ENCODE measurements around the gene CTCFL.
"Not testable (repeated sequence)": the region's sequence is repeated elsewhere in the genome, so short reads cannot be mapped to it uniquely, and the experiment has no call there.

Gene CTCFL

GRCh38 chr20:57505979-57506378 is 19.0 kb downstream of the CTCFL start:
- DNase-seq: no peak

GRCh38 chr20:57504411-57504810 is 20.5 kb downstream of the CTCFL start:
- DNase-seq: no peak

GRCh38 chr20:57503035-57503658 is 21.8 kb downstream of the CTCFL start:
- no peak for DNase-seq

DNA sequence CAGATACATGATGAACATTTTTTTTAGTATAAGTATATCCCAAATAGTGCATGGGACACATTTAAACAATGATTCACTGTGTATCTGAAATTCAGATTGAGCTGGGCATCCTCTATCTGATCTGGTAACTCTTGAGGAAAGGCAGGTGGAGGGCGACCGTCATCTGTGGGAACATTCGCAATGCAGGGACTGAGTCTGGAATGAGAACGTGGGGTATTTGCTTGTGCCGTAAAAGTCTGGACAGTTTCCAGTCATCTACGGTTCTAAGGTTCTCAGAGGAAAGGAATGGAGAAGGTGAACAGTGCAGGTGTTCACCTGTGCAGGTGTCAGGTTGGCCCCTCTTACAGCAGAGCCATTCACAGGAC is 22.6 kb downstream of the CTCFL start:
- DNase-seq: no peak

DNA sequence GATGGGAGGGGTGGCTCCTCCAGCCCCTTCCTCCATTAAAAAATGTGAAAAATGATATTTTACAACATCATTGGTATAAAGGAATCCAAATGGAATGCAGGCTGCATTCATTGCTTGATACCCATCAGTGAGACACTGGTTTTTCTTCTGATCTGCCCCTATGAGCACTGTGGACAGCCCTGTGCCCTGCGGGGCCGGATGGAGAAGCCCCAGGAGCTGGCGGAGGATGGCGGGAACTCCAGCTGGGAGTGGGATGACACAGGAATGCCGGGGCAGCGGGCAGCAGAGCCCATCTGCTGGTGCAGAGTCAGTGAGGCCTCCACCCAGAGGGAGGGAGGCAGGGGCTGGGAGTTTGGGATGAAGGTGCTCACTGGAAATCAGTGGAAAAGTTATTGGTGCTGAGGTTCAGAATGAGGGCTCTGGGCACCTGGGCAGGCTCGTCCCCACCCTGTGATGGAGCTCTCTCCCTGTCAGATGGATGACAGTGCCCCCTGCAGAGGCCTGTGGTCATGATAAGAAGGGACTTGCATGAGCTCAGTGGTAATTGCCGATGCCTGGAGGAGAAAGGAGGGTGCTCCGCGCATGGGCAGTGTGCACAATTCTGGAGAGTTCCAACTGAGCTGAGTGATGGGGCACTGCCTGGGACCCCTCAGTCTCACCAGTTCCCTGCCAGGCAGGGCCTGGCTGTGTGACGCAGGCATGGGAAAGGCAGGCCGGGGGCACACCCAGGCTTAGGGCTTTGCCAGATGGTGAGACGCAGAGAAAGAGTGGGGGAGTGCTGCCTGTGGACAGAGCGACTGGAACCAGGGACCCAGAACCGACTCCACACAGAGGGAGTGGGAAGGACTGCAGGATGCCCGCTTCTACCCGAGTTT is 23.2 kb downstream of the CTCFL start:
- no peak for DNase-seq

- no peak for DNase-seq
Observed at GRCh38 chr20:57500962-57501361, 24.0 kb downstream of the CTCFL start.

DNA sequence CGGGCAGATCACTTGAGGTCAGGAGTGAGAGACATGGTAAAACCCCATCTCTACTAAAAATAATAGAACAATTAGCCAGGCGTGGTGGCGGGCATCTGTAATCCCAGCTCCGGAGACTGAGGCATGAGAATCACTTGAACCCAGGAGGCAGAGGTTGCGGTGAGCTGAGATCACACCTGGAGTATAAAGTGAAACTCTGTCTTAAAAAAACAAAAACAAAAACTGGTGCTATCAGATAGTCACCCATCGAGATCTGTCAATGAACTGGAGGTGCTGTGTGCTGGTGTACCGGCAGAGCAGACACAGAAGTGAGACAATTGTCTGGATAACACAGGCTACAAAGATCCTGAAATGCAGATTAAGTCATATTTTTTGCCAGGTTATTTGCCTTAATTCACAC is 24.7 kb downstream of the CTCFL start:
- DNase-seq: no peak

GRCh38 chr20:57499676-57500075 is 25.3 kb downstream of the CTCFL start:
- DNase-seq: no peak

DNA sequence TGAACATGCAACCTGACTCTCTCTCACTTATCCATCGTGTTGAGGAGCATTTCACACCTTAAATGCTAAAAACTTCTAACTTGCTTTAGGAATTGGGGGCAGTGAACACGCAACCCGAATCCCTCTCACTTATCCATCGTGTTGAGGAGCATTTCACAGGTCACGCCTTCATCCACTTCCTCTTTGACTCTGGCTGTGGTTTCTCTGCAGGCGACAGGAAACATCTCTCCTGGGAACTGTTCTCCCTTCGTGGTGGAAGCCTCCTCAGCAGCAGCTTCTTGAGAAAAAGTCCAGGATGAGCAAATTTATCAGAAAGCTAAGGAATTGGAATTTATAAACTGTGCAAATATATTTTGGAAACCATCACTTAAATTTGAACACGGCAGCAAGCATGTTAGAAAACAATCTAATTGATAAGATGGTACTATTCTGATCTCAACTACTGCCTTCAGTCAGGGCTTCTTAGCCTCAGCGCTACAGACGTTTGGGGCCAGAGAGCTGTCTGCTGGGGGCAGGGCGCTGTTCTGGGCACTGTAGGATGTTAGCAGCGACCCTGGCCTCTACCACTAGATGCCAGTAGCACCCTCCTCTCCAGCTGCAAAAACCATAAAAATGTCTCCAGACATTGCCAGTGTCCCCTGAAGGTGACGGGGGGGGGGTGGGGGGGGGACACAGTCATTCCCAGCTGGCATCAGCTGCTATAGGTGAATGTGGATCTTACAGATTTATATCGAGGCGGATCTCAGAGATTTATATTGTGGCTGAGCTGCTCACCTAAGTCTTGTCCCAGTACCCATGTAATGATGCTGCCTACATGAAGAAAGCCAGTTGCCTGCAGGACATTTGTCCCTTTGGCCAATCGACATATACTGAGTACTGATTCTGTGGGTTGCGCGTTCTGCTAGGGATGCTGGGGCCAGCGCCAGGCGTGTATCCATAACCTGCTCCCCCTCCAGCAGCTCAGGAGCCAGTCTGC is 26.2 kb downstream of the CTCFL start:
- no peak for DNase-seq

GRCh38 chr20:57496592-57496991 is 28.3 kb downstream of the CTCFL start:
- DNase-seq: no peak

GRCh38 chr20:57495978-57496377 is 29.0 kb downstream of the CTCFL start:
- no peak for DNase-seq

GRCh38 chr20:57493091-57493615 is 31.8 kb downstream of the CTCFL start:
- DNase-seq: no peak

- peak; percentile 44 for DNase-seq
Observed at GRCh38 chr20:57491373-57491772, 33.6 kb downstream of the CTCFL start.

GRCh38 chr20:57488277-57488676 is 36.7 kb downstream of the CTCFL start:
- not testable (repeated sequence) for DNase-seq

GRCh38 chr20:57485770-57486169 is 39.2 kb downstream of the CTCFL start:
- no peak for DNase-seq

- no peak for DNase-seq
Observed at GRCh38 chr20:57484772-57485171, 40.2 kb downstream of the CTCFL start.

GRCh38 chr20:57483287-57484050 is 41.5 kb downstream of the CTCFL start:
- no peak for DNase-seq

- DNase-seq: no peak
Observed at GRCh38 chr20:57482796-57483195, 42.1 kb downstream of the CTCFL start.

DNA sequence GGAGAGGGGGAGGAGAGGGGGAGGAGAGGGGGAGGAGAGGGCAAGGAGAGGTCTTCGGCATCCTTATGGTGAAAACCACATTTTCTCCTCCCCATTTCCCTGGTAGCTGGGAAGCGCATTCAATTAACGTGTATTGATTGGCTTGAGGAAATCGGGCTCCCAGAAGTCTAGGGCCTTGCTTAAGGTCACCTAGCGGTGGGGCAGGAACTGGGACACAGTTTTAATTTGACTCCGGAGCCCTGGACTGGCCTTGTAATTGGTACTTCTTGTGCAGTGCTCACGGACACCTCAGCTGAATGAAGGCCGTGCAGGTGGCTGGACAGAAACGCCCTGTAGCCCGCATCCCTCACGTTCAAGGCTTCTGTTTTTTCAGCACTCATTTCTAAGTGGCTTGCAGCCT is 42.8 kb downstream of the CTCFL start:
- DNase-seq: no peak

DNA sequence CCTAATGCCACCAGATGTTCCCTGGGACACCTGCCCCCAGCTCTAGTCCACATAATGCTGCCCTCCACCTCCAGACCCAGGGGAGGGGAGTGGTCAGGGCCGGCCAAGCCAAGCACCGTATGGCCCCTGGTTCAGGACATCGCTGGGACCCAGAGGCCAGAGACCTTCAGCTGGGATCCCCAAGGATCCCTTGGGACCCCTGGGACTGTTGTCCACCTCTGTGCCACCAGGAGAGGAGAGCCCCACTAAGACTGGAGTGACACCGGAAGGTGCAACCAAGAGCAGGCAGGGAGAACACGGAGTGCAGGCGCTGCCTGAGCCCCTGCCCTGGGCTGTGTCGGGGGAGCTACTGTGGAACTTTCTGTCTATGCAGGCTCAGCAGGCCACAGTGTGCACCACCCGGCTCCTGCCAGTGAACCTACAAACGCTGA is 43.6 kb downstream of the CTCFL start:
- DNase-seq: peak; percentile 27

GRCh38 chr20:57480444-57481160 is 44.3 kb downstream of the CTCFL start:
- DNase-seq: no peak

- no peak for DNase-seq
Observed at GRCh38 chr20:57479196-57479595, 45.7 kb downstream of the CTCFL start.

All from NCI-H1048 (cell line).